Amniotic epithelial cell (primary cell): Measurements from ENCODE around the gene STRBP.

Source experiments
- DNase-seq: peaks from one replicate; pipeline ENCODE4 v3.0.0-alpha.2; 2010; ENCODE audit warnings: low read depth

The STRBP gene

DNA sequence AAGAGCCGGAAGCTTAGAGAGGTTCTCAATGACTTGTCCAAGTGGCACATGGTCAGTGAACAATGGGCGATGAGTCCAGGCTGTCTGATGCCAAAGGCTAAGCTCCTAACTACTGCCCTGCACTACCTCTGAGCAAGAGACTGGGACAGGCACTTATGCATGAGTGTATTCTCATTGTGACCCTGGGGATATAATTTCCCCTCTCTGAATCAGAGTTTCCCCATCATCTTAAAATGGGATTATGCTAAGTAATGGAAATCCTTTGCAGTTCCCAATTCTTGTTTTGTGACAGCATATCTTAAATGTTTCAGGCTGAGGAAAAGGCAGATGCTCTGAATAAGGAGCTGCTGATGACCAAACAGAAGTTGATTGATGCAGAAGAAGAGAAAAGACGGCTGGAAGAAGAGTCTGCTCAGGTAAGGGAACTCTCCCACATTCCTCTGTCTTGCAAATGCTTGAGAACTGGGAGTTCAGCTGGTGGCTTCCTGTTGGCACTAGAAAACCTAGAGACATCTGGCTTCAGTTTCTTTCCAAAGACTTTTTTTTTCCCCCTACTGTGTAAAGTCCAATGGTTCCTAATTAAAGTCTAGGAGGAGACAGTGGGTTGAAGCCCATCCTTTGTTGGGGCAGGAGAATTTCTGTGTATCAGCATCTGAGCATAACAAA is 170.8 kb downstream of the STRBP start:
- no peak for DNase-seq

DNA sequence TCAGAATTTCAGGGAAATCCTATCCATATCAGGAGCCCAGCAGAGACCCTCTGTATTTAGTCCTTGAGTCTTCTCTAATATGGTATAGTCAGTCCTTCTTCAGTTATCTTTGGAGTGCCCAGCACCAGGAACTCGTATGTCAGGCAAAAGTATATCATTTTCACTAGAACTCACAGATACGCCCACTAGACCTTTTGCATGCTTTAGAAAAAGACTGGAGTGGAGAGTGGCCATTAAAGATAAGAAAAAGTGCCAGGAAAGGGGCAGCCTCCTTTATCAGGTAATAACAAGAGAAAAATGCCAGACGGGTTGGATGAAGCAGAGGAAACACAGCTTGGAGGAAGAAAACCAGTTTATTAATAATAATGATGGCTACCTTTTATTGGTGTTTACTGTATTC is 171.4 kb downstream of the STRBP start:
- no peak for DNase-seq

DNA sequence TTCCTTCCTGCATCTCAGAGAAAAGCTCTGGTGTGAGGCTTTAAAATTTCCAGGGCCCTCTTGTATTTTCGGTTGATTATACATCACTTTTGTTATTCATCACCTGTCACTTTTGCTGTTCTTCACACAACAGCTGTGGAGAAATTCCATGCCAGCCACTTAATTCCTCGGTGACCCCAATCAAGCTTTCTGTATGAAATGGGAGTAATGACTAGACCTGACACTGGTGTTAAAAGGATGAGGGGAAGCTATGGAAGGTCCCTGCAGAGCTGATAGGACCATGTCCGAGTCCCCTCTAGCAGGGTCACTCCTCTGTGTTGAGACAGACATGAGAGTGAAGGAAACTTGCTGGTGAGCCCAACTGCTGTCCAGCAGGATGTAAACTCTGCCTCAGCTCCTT is 175.2 kb downstream of the STRBP start:
- no peak for DNase-seq

DNA sequence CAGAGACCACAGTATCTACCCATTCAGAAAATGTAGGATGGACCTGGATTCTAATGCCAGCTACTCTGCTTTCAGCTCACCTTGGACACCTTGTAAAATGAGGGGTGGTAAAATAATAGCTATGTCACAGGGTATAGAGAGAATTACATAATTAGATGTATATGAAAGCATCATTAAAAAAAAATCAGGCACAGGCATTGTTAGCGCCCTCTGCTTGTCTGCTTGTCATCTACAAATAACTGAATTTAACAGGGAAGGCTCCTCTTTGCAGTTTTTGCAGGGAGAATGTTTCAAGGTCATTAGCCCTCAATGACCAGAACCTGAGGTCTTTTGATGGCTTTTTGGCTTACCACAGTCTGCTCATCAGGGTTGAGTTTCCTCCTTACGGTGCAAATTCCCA is 176.9 kb downstream of the STRBP start:
- DNase-seq, result no peak

DNA sequence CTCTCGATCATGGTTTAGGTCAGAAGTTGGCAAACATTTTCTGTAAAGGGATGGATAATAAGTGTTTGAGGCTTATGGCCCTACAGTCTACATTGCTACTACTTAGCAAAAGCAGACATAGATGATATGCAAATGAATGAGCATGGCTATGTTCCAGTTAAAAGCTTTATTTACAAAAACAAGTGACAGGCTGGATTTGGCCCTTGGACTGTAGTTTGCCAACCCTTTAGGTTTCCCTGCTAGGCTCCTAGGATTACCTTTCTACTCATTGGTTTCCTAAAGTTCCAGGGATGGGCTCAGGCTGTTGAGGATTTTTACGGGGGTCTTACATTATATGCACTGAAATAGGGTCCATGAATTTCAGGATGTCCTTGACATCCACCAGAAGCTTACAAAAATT is 177.4 kb downstream of the STRBP start:
- no peak for DNase-seq

DNA sequence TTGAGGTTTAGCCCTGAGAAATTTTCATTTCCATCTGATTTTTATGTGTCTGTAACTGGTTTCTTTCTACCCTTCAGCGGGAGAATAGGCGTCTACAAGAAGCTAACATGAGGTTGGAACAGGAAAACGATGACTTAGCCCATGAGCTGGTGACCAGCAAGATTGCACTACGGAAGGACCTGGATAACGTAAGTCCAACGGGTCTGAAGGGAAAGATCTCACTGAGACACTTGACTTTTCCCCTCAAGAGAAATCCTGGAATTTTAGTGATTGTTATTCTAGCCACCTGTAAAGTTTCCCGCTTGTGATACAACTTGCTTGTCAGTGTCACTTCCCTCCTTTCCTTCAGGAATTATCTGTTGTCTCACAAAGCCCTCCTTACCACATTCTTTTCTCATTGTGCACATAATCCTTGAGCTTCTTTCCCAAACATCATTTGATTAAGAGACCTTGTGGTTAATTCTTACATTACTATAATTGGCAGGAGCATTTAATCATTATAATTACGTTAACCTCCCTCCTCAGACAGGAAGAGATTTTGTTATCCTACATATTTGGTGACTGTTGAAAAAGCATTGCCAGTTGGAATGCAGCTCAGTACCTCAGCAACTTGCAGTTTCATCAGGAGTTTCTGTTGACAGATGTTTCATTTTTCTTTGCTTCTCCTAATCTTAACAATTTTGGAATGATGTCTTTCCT is 178.0 kb downstream of the STRBP start:
- DNase-seq, result peak; percentile 90

DNA sequence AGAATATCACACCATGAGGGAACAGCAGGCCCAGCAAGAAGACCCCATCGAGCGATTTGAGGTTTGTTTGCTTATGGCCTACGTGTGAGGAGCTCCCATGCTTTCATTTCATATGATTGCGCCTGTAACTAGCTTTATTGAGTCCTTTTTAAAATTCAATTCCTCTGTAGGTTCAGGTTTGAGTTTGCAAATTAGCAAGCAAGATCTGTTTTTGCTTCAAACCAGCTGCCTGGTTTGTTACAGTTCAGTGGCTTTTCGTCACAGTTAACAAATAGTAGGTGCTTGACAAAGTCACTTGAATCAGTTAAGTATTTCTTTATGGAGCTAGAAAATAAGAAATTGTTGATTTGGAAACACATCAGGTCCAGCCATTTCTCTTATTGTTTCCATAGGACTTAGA is 178.6 kb downstream of the STRBP start:
- DNase-seq, result no peak

DNA sequence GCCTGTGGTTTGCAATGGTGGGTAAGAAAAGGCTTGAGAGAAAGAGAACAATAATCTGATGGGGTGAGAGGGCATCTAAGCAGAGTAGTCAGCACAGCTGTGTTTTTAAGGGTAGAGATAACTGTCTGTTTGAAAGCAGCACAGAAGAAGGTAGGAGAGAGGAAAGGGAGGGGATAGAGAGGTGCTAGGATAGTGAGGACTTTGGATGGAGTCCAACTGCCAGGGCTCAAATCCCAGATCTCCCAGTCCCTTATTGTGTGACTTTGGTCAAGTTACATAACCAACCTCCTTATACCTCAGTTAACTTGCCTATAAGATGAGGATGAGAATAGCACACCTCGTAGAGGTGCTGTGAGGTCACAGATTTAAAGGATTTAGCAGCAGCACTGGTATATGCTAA is 179.3 kb downstream of the STRBP start:
- no peak for DNase-seq

DNA sequence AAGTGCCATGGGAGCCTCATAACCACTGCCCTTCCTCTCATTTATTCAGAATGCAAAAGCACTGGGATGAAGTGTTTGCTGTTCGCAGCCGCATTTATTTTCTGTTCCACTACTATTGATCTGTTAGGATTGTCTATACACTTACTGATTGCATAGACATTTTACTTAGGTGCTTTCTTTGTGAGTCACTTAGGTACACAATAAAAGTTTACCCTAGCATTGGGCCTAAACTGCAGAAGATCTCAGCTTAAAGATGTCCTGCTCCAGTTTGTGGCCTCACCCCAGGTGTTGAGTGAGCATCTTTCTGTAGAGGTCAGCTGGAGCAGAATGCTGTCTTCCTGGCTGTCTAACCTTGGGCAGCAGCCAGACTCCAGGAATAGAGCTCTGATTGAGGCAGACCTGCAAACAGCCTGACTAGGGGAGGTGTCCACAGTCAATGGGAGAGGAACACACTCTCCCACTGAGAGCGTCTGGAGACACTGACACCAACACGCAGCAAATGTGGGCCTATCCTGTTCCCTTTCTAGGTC is 181.0 kb downstream of the STRBP start:
- no peak for DNase-seq

DNA sequence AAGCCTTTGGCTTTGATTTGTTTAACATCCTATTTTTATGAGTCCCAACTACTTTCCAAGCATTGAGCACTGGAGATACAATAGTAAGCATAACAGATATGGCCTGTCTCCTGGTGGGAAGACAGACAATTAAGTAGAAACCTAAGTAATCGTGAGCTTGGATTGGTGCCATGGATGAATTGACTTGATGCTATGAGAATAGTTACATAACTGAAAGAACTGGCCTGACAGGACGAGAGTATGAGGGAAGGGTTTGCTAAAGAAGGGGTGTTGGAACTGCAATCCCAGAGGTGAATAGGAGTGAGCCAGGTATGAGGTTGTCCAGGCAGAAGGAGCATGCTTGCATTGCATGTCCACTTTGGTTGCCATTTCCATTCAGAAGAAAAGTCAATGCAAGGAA is 182.5 kb downstream of the STRBP start:
- DNase-seq, result no peak

DNA sequence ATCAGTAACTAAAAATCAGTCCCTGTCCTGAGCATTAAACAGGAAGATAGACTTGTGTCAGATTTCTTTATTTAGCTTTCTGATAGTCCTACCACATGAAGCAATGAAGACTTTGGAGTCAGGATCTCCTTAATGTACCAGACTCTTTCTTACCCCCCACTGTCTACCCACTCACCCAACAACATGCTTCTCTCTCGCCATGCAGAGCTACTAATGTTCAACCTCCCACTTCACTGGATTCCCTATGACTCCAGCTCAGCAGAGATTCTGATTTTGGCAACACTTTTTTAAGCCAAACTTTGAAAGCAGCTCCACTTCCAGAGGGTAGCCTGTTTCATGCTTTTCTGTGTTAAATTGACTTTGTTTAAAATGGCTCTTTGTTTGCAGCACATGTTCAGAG is 184.1 kb downstream of the STRBP start:
- no peak for DNase-seq

DNA sequence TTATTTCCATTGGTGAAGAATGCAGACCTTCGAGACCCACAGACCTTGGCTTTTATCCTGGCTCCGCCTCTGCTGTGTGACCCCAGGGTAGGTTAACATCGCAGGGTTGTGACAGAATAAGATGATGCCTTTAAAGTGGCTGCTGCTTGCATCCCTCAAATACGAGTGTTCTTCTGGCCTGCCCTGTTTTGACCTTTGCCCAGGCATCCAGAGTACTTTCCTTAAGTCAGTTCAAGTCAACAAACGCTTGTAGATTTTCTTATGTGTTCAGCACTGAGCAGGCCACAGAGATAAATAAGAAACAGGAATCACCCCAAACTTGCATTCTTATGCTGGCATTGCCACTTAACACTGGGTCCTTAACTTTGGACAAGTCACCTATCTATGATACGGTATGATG is 184.7 kb downstream of the STRBP start:
- no peak for DNase-seq

DNA sequence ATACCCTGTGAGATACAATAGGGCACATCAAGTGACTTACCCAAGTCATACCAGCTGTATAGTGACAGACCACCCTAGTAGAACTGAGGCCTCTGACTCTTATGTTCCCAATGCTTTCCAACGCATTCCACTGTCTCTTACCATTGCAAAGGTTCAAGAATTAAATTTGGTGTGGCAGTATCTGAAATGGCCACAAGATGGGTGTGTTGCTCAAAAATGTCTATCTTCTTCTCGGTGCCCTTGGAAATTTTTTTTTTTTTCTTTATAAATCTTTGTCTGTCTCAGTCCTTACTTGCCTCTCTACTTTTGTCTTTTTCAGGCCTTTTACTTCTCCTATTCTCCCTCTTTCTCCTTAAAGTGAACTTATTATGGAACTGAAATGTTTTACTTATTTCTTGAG is 186.6 kb downstream of the STRBP start:
- peak; percentile 55 for DNase-seq

DNA sequence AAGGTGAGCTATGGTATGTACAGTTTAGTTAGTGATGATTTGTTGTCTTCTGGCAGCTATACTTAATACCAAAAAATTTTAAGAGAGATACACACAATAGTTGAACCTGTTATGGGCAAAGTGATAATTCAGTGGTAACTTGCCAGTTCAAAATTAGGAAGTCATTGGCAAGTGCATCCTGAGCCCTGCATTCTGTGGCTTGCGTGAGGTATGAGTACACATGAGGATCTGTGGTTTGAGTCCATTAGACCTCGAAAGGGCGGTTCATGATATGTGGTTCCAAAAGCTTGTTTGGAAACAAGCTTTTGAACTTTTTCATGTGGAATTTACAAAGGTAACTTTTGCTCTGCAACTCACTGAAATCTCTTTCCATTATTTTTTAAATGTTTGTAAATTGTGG is 187.9 kb downstream of the STRBP start:
- no peak for DNase-seq

DNA sequence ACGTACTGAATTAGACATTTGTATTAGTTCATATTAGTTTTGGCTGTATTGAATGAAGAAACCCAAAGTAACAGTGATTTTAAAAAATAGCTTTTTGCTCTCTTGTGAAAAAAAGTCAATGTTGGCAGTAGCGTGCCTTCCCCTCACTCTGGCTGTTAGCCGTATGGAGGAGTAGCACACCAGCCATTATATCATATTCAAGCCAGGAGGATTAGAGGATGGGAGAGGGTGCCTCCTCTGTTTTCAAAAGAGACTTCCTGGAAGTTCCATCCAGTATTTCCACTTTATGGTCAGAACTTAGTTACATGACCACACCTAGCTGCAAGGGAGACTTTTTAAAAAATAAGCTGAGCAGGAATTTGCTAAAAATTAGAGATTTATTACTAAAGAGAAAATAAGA is 193.8 kb downstream of the STRBP start:
- DNase-seq, result peak; percentile 26

DNA sequence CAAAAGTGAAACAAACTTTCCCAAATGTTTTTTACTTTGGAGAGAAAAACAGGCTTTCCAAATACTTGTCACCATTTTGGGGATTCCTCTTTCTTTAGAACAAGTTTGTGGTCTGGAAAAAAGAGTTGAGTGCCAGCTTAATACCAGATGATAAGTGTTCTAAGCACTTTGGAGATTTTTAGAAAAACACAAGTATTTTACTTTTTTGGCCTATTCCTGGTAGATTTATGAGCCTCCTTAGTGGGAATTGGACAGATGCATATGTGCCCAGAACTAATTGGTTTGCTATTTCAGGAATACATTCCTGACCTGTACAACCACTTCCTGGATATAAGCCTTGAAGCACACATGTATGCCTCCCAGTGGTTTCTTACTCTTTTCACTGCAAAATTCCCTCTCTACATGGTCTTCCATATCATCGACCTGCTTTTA is 194.4 kb downstream of the STRBP start:
- DNase-seq, result peak; percentile 86

DNA sequence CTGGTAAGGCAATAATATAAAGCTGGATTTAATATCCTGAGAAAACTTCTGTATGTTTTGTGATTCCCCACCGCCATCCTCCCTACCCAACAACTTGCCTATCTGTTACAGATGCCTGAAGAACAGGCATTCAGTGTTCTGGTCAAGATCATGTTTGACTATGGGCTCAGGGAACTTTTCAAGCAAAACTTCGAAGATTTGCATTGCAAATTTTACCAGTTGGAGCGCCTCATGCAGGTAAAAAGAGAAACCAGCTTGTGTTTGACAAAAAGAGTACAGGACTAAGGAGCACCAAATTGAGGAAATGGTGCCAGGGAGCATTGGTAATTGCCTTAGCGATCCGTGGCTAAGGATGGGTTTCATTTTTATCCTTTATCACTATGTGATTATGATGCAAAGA is 194.9 kb downstream of the STRBP start:
- DNase-seq, result peak; percentile 18

DNA sequence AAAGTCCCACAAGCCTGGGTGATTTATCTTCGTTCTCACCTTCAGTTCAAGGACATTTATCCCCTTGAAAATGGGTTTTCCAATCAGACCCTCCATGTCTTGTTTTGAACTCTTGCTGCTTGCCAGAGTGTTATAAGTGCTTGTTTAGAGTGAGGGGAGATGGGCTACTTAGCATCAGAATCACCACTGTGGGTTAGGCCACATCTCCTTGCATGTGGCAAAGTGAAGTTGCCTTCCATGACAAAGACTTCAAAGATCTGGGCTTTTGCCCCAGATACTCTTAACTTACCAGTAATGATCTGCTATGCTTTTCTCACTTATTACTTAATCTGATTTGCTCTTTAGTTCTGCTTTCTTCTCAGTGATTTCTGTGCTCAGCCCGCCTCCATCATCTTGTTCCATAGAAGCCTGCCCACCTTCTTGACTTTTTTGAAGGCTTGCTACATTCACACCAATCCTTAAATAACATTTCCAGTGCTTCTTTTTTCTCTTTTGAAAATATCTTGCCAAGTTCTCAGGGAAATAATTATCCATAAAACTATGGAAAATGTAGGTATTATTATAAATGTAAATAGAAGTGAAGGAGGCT is 195.9 kb downstream of the STRBP start:
- no peak for DNase-seq
